Cerebellar nuclear complex (tissue), 1 donor: Measurements from ENCODE around the gene CLDND1.

ENCODE experiments used
- DNase-seq, 2 experiments: peaks; one replicate each; lab custom pipeline; 2025; lab: John Stamatoyannopoulos, UW

The CLDND1 gene

GRCh38 chr3:98514948-98515347 is 7.8 kb downstream of the CLDND1 start:
- no peak for DNase-seq

GRCh38 chr3:98513736-98514135 is 9.0 kb downstream of the CLDND1 start:
- DNase-seq, result no peak

- DNase-seq, result no peak
Measured at GRCh38 chr3:98513091-98513511, 9.6 kb downstream of the CLDND1 start.

GRCh38 chr3:98512576-98512975 is 10.1 kb downstream of the CLDND1 start:
- DNase-seq, result no peak

- no peak for DNase-seq
Measured at GRCh38 chr3:98508582-98508981, 14.1 kb downstream of the CLDND1 start.

GRCh38 chr3:98504539-98504938 is 18.2 kb downstream of the CLDND1 start:
- no peak for DNase-seq

- DNase-seq, result no peak
Measured at GRCh38 chr3:98501863-98502576, 20.7 kb downstream of the CLDND1 start.

GRCh38 chr3:98501270-98501669 is 21.4 kb downstream of the CLDND1 start:
- no peak for DNase-seq

GRCh38 chr3:98500019-98500418 is 22.7 kb downstream of the CLDND1 start:
- no peak for DNase-seq

GRCh38 chr3:98497381-98497780 is 25.3 kb downstream of the CLDND1 start, which contains the start of gene OR5K2:
OR5K2 (plus strand) TSS chr3:98497681; CDS start chr3:98497681, 0 bp downstream.
- DNase-seq, result no peak

GRCh38 chr3:98483626-98484025 is 39.1 kb downstream of the CLDND1 start:
- DNase-seq, result no peak

- no peak for DNase-seq
Measured at GRCh38 chr3:98482717-98483482, 39.8 kb downstream of the CLDND1 start.
